ENCODE results near the gene COL7A1.

COL7A1 gene

DNA sequence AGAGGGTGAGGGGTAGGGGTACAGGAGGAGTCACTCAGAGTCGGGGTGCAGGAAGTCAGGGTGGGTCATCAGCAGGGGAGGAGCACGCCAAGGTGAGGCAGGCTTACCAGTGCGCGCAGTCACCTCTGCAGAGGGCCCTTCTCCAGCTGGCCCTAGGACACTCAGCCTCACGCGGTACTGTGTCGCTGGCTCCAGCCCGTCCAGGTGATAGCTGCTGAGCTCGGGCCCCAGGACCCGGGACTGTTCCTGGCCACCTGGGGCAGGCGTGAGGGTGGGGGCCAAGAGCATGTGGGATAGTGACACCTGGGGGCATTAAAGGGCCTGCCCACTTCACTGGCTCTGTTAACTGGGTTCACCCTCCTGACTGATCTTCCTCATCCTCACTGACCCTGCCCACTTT is 7.4 kb downstream of the COL7A1 start:
- Histone ChIP-seq H3K36me3 (ENCODE audit: low read depth) (peaks cover 100% of the 10 kb centered on the region), H3K27me3 (ENCODE audit: insufficient read depth, poor library complexity, severe bottlenecking) (no peaks in the 10 kb centered on the region), H3K4me1 (ENCODE audit: insufficient read depth, poor library complexity, severe bottlenecking) (no peaks in the 10 kb centered on the region), H3K9me3 (ENCODE audit: severe bottlenecking) (no peaks in the 10 kb centered on the region), H3K27ac (ENCODE audit: poor library complexity, severe bottlenecking) (no peak overlapping the region), H3K4me3 (ENCODE audit: severe bottlenecking) (no peak overlapping the region)
- DNase-seq (ENCODE audit: low spot score), result no peak
- TF ChIP-seq, protein P1, sequence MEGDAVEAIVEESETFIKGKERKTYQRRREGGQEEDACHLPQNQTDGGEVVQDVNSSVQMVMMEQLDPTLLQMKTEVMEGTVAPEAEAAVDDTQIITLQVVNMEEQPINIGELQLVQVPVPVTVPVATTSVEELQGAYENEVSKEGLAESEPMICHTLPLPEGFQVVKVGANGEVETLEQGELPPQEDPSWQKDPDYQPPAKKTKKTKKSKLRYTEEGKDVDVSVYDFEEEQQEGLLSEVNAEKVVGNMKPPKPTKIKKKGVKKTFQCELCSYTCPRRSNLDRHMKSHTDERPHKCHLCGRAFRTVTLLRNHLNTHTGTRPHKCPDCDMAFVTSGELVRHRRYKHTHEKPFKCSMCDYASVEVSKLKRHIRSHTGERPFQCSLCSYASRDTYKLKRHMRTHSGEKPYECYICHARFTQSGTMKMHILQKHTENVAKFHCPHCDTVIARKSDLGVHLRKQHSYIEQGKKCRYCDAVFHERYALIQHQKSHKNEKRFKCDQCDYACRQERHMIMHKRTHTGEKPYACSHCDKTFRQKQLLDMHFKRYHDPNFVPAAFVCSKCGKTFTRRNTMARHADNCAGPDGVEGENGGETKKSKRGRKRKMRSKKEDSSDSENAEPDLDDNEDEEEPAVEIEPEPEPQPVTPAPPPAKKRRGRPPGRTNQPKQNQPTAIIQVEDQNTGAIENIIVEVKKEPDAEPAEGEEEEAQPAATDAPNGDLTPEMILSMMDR (IDR thresholded peaks at IDR 0.05; ENCODE audit: poor library complexity, severe bottlenecking), result no peak
- no peak for ATAC-seq (ENCODE audit: low read depth)

DNA sequence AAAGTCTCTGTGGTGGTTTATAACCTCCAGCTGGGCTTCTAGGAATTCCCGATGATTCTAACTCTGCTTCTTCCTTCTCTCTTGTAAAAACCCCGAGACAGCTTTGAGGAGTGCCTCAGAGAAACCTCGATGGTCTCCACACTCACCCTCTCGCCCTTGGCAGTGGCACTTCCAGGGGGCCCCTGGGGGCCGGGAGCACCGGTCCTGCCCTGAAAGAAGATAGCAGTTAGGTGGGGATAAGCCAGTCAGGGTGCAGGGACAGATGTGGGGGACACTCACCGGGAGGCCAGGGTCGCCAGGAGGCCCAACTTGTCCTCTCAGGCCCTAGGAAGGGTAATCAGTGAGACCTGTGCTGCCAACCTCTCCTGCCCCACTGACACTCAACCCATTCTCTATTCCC is 9.7 kb downstream of the COL7A1 start:
- no peak overlapping the region for H3K27ac ChIP-seq (ENCODE audit: poor library complexity, severe bottlenecking)
- TF ChIP-seq, protein P1 (IDR thresholded peaks at IDR 0.05; ENCODE audit: poor library complexity, severe bottlenecking), result no peak
- ATAC-seq (ENCODE audit: low read depth) (no peak), DNase-seq (ENCODE audit: low spot score) (no peak)
- H3K4me3 ChIP-seq (ENCODE audit: severe bottlenecking), result no peak overlapping the region
- H3K9me3 ChIP-seq (ENCODE audit: severe bottlenecking), result no peaks in the 10 kb centered on the region
- H3K4me1 ChIP-seq (ENCODE audit: insufficient read depth, poor library complexity, severe bottlenecking), result no peaks in the 10 kb centered on the region
- H3K36me3 ChIP-seq (ENCODE audit: low read depth), result peaks cover 100% of the 10 kb centered on the region
- H3K27me3 ChIP-seq (ENCODE audit: insufficient read depth, poor library complexity, severe bottlenecking), result no peaks in the 10 kb centered on the region

DNA sequence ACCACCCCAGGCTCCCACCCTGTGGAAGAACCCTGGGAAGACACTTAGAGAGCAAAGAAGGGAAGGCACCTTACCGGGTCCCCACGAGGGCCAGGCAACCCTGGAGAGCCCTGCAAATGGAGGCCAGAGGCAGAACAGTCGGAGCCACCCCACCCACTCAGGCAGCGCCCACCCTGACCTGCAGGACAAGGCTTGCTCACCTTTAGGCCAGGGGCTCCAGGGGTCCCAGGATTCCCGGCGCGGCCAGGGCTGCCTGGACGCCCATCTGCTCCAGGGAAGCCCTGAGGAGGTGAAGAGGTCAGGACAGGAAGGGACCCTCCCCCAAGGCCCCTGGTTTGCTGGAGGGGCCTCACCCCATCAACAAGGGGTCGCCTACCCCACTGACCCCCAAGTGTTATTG is 10.3 kb downstream of the COL7A1 start:
- no peak overlapping the region for H3K27ac ChIP-seq (ENCODE audit: poor library complexity, severe bottlenecking)
- ATAC-seq (ENCODE audit: low read depth), result no peak
- DNase-seq (ENCODE audit: low spot score), result no peak
- no peaks in the 10 kb centered on the region for H3K9me3 ChIP-seq (ENCODE audit: severe bottlenecking)
- TF ChIP-seq, protein P1 (IDR thresholded peaks at IDR 0.05; ENCODE audit: poor library complexity, severe bottlenecking), result no peak
- no peaks in the 10 kb centered on the region for H3K4me1 ChIP-seq (ENCODE audit: insufficient read depth, poor library complexity, severe bottlenecking)
- H3K36me3 ChIP-seq (ENCODE audit: low read depth), result peaks cover 100% of the 10 kb centered on the region
- H3K27me3 ChIP-seq (ENCODE audit: insufficient read depth, poor library complexity, severe bottlenecking), result no peaks in the 10 kb centered on the region
- no peak overlapping the region for H3K4me3 ChIP-seq (ENCODE audit: severe bottlenecking)

DNA sequence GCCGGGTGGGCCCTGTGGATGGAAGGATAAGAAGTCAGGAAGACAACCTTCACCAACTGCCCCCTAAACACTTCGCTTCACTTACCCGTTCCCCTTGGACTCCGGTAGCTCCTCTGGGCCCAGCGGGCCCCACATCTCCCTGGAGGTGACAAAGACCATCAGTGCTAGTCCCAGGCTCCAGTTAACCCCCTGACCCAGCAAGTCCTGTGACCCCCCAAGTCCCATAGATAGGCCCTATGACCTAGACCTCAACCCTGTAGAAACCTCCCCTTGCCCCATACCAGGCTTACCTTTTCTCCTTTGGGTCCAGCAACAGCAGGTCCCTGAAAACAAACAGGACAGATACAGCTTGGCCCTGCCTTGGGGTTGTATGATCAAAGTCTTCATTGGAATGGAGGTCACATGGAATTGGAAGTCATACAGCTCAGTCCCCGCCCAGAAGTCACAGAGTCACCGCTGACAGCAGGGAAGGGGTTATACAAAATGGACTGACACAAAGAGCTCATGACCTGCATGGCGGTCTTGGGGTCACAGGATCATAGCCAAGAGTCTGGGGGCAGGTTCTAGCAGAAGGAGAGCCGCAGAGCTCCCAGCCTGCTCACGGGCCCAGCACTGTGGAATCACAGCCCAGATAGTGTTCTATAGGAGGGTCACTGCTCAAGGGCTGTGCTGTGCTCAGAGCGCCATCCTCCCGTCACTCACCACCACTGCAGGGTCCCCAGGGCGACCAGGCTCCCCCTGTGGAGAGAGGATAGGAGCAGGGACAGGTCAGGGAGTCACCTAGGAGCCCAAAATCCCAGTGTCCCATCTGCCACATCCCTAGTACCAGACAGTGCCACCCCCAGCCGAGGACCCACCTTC is 13.3 kb downstream of the COL7A1 start:
- H3K27ac ChIP-seq (ENCODE audit: poor library complexity, severe bottlenecking), result no peak overlapping the region
- no peaks in the 10 kb centered on the region for H3K9me3 ChIP-seq (ENCODE audit: severe bottlenecking)
- no peaks in the 10 kb centered on the region for H3K27me3 ChIP-seq (ENCODE audit: insufficient read depth, poor library complexity, severe bottlenecking)
- ATAC-seq (ENCODE audit: low read depth) (no peak), DNase-seq (ENCODE audit: low spot score) (no peak)
- H3K36me3 ChIP-seq (ENCODE audit: low read depth), result peaks cover 100% of the 10 kb centered on the region
- no peaks in the 10 kb centered on the region for H3K4me1 ChIP-seq (ENCODE audit: insufficient read depth, poor library complexity, severe bottlenecking)
- H3K4me3 ChIP-seq (ENCODE audit: severe bottlenecking), result no peak overlapping the region
- TF ChIP-seq, protein P1 (IDR thresholded peaks at IDR 0.05; ENCODE audit: poor library complexity, severe bottlenecking), result no peak

DNA sequence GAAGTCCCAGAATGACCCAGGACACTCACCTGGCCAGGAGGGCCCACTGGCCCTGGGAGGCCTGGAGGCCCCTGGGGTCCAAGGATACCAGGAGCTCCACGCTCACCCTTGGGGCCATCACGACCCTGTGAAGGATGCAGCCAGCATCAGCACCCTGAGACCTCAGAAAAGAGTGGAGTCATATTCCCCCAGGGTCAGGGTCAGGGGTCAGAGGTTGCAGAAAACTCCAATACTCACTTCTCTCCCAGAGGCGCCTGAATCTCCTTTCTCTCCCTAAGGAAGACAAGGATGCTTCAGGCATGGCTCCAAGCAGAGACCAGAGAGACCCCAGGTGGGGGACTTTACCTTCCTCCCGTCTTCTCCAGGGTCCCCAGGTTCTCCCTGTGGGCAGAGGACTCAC is 18.5 kb downstream of the COL7A1 start:
- Histone ChIP-seq H3K9me3 (ENCODE audit: severe bottlenecking) (no peaks in the 10 kb centered on the region), H3K27ac (ENCODE audit: poor library complexity, severe bottlenecking) (no peak overlapping the region), H3K36me3 (ENCODE audit: low read depth) (peaks cover 100% of the 10 kb centered on the region), H3K4me3 (ENCODE audit: severe bottlenecking) (no peak overlapping the region), H3K27me3 (ENCODE audit: insufficient read depth, poor library complexity, severe bottlenecking) (no peaks in the 10 kb centered on the region), H3K4me1 (ENCODE audit: insufficient read depth, poor library complexity, severe bottlenecking) (no peaks in the 10 kb centered on the region)
- ATAC-seq (ENCODE audit: low read depth) (no peak), DNase-seq (ENCODE audit: low spot score) (no peak)
- TF ChIP-seq, protein P1 (IDR thresholded peaks at IDR 0.05; ENCODE audit: poor library complexity, severe bottlenecking), result no peak
